DND-41 (cell line): Measurements from ENCODE around the gene TMOD2.

ENCODE experiments used
- ATAC-seq: fragments of 200-7000 bp; cut with Tn5 transposase; 3 replicates; pipeline ENCODE4 v1.9.1; 2021; ENCODE audit warnings: low read depth; ENCODE audit not compliant: insufficient read depth
- DNase-seq: peaks from one replicate; pipeline ENCODE4 v3.0.0-alpha.2; 2020
- H2AFZ ChIP-seq: 2 replicates; pipeline ENCODE4 v1.6.0; 2012; ENCODE audit warnings: low read depth, low read length
- H3K27ac ChIP-seq: 2 replicates; pipeline ENCODE4 v1.5.1; 2012; ENCODE audit warnings: low read length, inconsistent platforms
- H3K27me3 ChIP-seq: fragments of 200-600 bp; sonication (generic); 2 replicates; pipeline ENCODE4 v1.6.0; 2012; ENCODE audit warnings: low read length, mild to moderate bottlenecking, inconsistent platforms; ENCODE audit not compliant: insufficient read depth, poor library complexity
- H3K36me3 ChIP-seq: 2 replicates; pipeline ENCODE4 v1.5.1; 2012; ENCODE audit warnings: low read length, inconsistent platforms; ENCODE audit not compliant: insufficient read depth
- H3K4me1 ChIP-seq: 2 replicates; pipeline ENCODE4 v1.5.1; 2012; ENCODE audit warnings: mild to moderate bottlenecking, low read length; ENCODE audit not compliant: insufficient read depth
- H3K4me2 ChIP-seq: 2 replicates; pipeline ENCODE4 v1.6.0; 2012; ENCODE audit warnings: mild to moderate bottlenecking, moderate library complexity, low read length, inconsistent platforms; ENCODE audit not compliant: insufficient read depth
- H3K4me3 ChIP-seq, 2 experiments: fragments of 200-600 bp in 1 of 2; shearing (Covaris generic) in 1 of 2; 2 replicates each; pipeline ENCODE4 v1.5.1; 2012 to 2016; ENCODE audit warnings: inconsistent platforms in 2 of 2, low read length in 2 of 2, mild to moderate bottlenecking in 2 of 2, low read depth in 1 of 2, moderate library complexity in 1 of 2
- H3K79me2 ChIP-seq: 2 replicates; pipeline ENCODE4 v1.6.0; 2012; ENCODE audit warnings: low read length, inconsistent platforms; ENCODE audit not compliant: insufficient read depth
- H3K9ac ChIP-seq: 2 replicates; pipeline ENCODE4 v1.6.0; 2012; ENCODE audit warnings: low read depth, mild to moderate bottlenecking, inconsistent platforms, low read length, moderate library complexity
- H3K9me3 ChIP-seq: 2 replicates; pipeline ENCODE4 v1.5.1; 2012; ENCODE audit warnings: low read length, moderate library complexity, mild to moderate bottlenecking, inconsistent platforms; ENCODE audit not compliant: insufficient read depth, severe bottlenecking
- H4K20me1 ChIP-seq: 2 replicates; pipeline ENCODE4 v1.6.0; 2012; ENCODE audit warnings: low read length; ENCODE audit not compliant: insufficient read depth
- EZH2 ChIP-seq: IDR thresholded peaks from 3 replicates; pipeline ENCODE4 v1.6.1; 2012; ENCODE audit warnings: borderline replicate concordance, low read depth, mild to moderate bottlenecking, moderate library complexity, low read length, inconsistent platforms; ENCODE audit not compliant: severe bottlenecking
- TF ChIP-seq, protein P1 (sequence below): IDR thresholded peaks from 2 replicates; pipeline ENCODE4 v1.5.1; 2012; ENCODE audit warnings: borderline replicate concordance, low read length, moderate library complexity, mild to moderate bottlenecking; ENCODE audit not compliant: poor library complexity, severe bottlenecking; ENCODE audit errors: extremely low read depth

Gene TMOD2

DNA sequence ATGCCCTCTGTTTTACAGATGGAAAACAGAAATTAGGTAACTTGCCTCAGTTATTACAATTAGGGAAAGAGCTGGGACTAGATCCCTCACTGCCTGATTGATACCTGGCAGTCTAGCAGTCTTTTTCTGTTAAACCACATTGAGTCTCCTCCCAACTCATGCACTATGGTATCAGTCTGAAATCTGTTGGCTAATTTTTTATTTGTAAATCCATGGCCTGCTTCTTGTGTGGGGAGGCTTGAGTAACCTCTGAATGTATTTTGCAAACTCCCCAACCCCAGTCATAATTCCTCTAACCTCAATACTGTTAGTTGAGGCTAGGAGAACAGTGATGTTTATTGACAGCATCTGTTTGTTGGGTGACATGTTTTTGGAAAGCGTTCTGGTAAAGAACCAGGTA, 113.9 kb downstream of the TMOD2 start:
- Histone ChIP-seq H3K4me3 (no peak overlapping the region), H3K36me3 (peaks cover 62% of the 10 kb centered on the region), H3K79me2 (peaks cover 37% of the 10 kb centered on the region), H3K4me2 (no peak overlapping the region), H3K27ac (no peak overlapping the region), H2AFZ (no peak overlapping the region), H3K9ac (no peak overlapping the region), H3K4me1 (peaks cover 20% of the 10 kb centered on the region), H3K27me3 (no peaks in the 10 kb centered on the region), H3K9me3 (no peaks in the 10 kb centered on the region), H4K20me1 (peaks cover 16% of the 10 kb centered on the region; the same call in 1 of the 2 replicates)
- no peak for ATAC-seq
- DNase-seq, result no peak
- TF ChIP-seq EZH2, result no peak
- TF ChIP-seq, protein P1, sequence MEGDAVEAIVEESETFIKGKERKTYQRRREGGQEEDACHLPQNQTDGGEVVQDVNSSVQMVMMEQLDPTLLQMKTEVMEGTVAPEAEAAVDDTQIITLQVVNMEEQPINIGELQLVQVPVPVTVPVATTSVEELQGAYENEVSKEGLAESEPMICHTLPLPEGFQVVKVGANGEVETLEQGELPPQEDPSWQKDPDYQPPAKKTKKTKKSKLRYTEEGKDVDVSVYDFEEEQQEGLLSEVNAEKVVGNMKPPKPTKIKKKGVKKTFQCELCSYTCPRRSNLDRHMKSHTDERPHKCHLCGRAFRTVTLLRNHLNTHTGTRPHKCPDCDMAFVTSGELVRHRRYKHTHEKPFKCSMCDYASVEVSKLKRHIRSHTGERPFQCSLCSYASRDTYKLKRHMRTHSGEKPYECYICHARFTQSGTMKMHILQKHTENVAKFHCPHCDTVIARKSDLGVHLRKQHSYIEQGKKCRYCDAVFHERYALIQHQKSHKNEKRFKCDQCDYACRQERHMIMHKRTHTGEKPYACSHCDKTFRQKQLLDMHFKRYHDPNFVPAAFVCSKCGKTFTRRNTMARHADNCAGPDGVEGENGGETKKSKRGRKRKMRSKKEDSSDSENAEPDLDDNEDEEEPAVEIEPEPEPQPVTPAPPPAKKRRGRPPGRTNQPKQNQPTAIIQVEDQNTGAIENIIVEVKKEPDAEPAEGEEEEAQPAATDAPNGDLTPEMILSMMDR, result no peak
